IMR-90 (cell line): ENCODE data around the gene SUN1. TPM values are rescaled to one million over a fixed set of nuclear protein-coding genes. Genes with fewer than 3 reads are reported as not detected.

Experiments
- ATAC-seq: fragments of 200-7000 bp; cut with Tn5 transposase; 2 replicates; pipeline ENCODE4 v1.9.1; 2020; ENCODE audit warnings: low read depth, mild to moderate bottlenecking, moderate library complexity
- BruUV-seq: library from RNA; stranded (reverse); fragments of 400-500 nt; replicated peaks from 2 replicates; lab custom pipeline; 2021; lab: Mats Ljungman, UMichigan
- CTCF ChIA-PET: fragments of 300-600 bp; formaldehyde crosslinking; extraction: SDS; loops from one replicate; lab custom pipeline; 2021; ENCODE audit warnings: antibody characterized with exemption; lab: Yijun Ruan, JAX
- POLR2A ChIA-PET: fragments of 300-600 bp; sonication (Branson Sonifier 250); formaldehyde crosslinking; loops from one replicate; lab custom pipeline; 2022; ENCODE audit warnings: antibody characterized with exemption; ENCODE audit not compliant: unreplicated experiment; lab: Charles Lee
- DNase-seq: peaks from one replicate; pipeline ENCODE4 v3.0.0; 2013
- H2AFZ ChIP-seq: replicated peaks from 2 replicates; pipeline ENCODE3; 2013; ENCODE audit warnings: low read length, mild to moderate bottlenecking; ENCODE audit not compliant: poor library complexity
- H2AK5ac ChIP-seq: 2 replicates; pipeline ENCODE4 v1.6.1; 2013; ENCODE audit warnings: low read depth, low read length, inconsistent platforms
- H2AK9ac ChIP-seq: replicated peaks from 2 replicates; pipeline ENCODE3; 2013; ENCODE audit warnings: mild to moderate bottlenecking, low read depth, low read length, moderate library complexity; ENCODE audit not compliant: poor library complexity
- H2BK120ac ChIP-seq: 2 replicates; pipeline ENCODE4 v1.6.1; 2013; ENCODE audit warnings: low read depth, low read length, inconsistent platforms
- H2BK15ac ChIP-seq: 3 replicates; pipeline ENCODE4 v1.6.1; 2013; ENCODE audit warnings: low read depth, low read length, inconsistent platforms
- H2BK20ac ChIP-seq: 2 replicates; pipeline ENCODE4 v1.6.1; 2013; ENCODE audit warnings: low read depth, mild to moderate bottlenecking, inconsistent platforms, low read length, moderate library complexity
- H2BK5ac ChIP-seq: 2 replicates; pipeline ENCODE4 v1.6.1; 2013; ENCODE audit warnings: mild to moderate bottlenecking, low read depth, low read length, inconsistent platforms; ENCODE audit not compliant: poor library complexity, severe bottlenecking
- H3K14ac ChIP-seq: replicated peaks from 2 replicates; pipeline ENCODE4 v1.6.1; 2013; ENCODE audit warnings: low read depth, low read length, inconsistent platforms
- H3K18ac ChIP-seq: 2 replicates; pipeline ENCODE4 v1.6.1; 2013; ENCODE audit warnings: low read depth, low read length, control low read depth
- H3K23ac ChIP-seq: 2 replicates; pipeline ENCODE4 v1.6.1; 2013; ENCODE audit warnings: low read depth, low read length, inconsistent platforms
- H3K27ac ChIP-seq: 2 replicates; pipeline ENCODE4 v1.5.1; 2013; ENCODE audit warnings: mild to moderate bottlenecking, control low read depth, low read length; ENCODE audit not compliant: insufficient read depth
- H3K27me3 ChIP-seq: 2 replicates; pipeline ENCODE4 v1.6.1; 2013; ENCODE audit warnings: low read length; ENCODE audit not compliant: control insufficient read depth, insufficient read depth
- H3K36me3 ChIP-seq: 2 replicates; pipeline ENCODE4 v1.6.1; 2013; ENCODE audit warnings: low read length, mixed read lengths; ENCODE audit not compliant: control insufficient read depth, insufficient read depth
- H3K4ac ChIP-seq: 2 replicates; pipeline ENCODE4 v1.6.1; 2013; ENCODE audit warnings: low read depth, low read length, inconsistent platforms
- H3K4me1 ChIP-seq: 2 replicates; pipeline ENCODE4 v1.6.1; 2013; ENCODE audit warnings: low read length, mixed read lengths; ENCODE audit not compliant: control insufficient read depth, insufficient read depth
- H3K4me2 ChIP-seq: 2 replicates; pipeline ENCODE4 v1.6.1; 2013; ENCODE audit warnings: low read depth, mild to moderate bottlenecking, control low read depth, low read length, moderate library complexity
- H3K4me3 ChIP-seq: 2 replicates; pipeline ENCODE4 v1.5.1; 2013; ENCODE audit warnings: low read depth, mild to moderate bottlenecking, control low read depth, low read length, moderate library complexity; ENCODE audit not compliant: insufficient read depth
- H3K56ac ChIP-seq: 2 replicates; pipeline ENCODE4 v1.6.1; 2013; ENCODE audit warnings: low read length, inconsistent platforms; ENCODE audit not compliant: insufficient read depth; ENCODE audit errors: extremely low read depth
- H3K79me1 ChIP-seq, 2 experiments: 2 replicates each; pipeline ENCODE4 v1.6.1; 2013; ENCODE audit warnings: low read length in 2 of 2, inconsistent platforms in 1 of 2, low read depth in 1 of 2
- H3K9ac ChIP-seq: 2 replicates; pipeline ENCODE4 v1.6.1; 2013; ENCODE audit warnings: low read depth, low read length, control low read depth
- H3K9me1 ChIP-seq: 2 replicates; pipeline ENCODE4 v1.6.1; 2013; ENCODE audit warnings: low read length, inconsistent platforms; ENCODE audit not compliant: insufficient read depth
- H3K9me3 ChIP-seq: 2 replicates; pipeline ENCODE4 v1.6.1; 2013; ENCODE audit warnings: low read length; ENCODE audit not compliant: control insufficient read depth, insufficient read depth
- H4K20me1 ChIP-seq: 2 replicates; pipeline ENCODE4 v1.6.1; 2013; ENCODE audit warnings: low read length, inconsistent platforms; ENCODE audit not compliant: insufficient read depth
- H4K5ac ChIP-seq: 2 replicates; pipeline ENCODE4 v1.6.1; 2013; ENCODE audit warnings: mild to moderate bottlenecking, low read depth, low read length, control low read depth
- H4K8ac ChIP-seq, 2 experiments: 2 replicates each; pipeline ENCODE4 v1.6.1; 2013; ENCODE audit warnings: low read depth in 2 of 2, low read length in 2 of 2, control low read depth in 1 of 2, inconsistent platforms in 1 of 2
- H4K91ac ChIP-seq: 2 replicates; pipeline ENCODE4 v1.6.1; 2013; ENCODE audit warnings: low read depth, low read length, inconsistent platforms; ENCODE audit not compliant: insufficient read depth
- CHD1 ChIP-seq: IDR thresholded peaks from 2 replicates; pipeline ENCODE4 v1.6.1; 2012; ENCODE audit warnings: low read depth, low read length, improper control_type of control experiment
- CTCF ChIP-seq: conservative IDR thresholded peaks from 2 replicates; pipeline ENCODE4 v1.5.1; 2012; ENCODE audit warnings: mild to moderate bottlenecking, low read depth, low read length, improper control_type of control experiment
- ELK1 ChIP-seq: fragments of 150-350 bp; IDR thresholded peaks from 2 replicates; pipeline ENCODE4 v1.6.1; 2016; ENCODE audit warnings: low read depth, mild to moderate bottlenecking, low read length, moderate library complexity, borderline replicate concordance
- MAFK ChIP-seq: IDR thresholded peaks from 2 replicates; pipeline ENCODE4 v1.6.1; 2012; ENCODE audit warnings: low read depth, low read length, improper control_type of control experiment
- MAZ ChIP-seq: IDR thresholded peaks from 2 replicates; pipeline ENCODE4 v1.6.1; 2012; ENCODE audit warnings: low read depth, mild to moderate bottlenecking, low read length, improper control_type of control experiment, moderate library complexity, borderline replicate concordance
- MXI1 ChIP-seq: IDR thresholded peaks from 2 replicates; pipeline ENCODE4 v1.6.1; 2012; ENCODE audit warnings: low read depth, mild to moderate bottlenecking, low read length, moderate library complexity, borderline replicate concordance
- POLR2A ChIP-seq: IDR thresholded peaks from 2 replicates; pipeline ENCODE4 v1.6.1; 2012; ENCODE audit warnings: mild to moderate bottlenecking, low read depth, low read length
- RCOR1 ChIP-seq: IDR thresholded peaks from 2 replicates; pipeline ENCODE4 v1.6.1; 2012; ENCODE audit warnings: mild to moderate bottlenecking, low read length, improper control_type of control experiment; ENCODE audit not compliant: insufficient replicate concordance
- RFX5 ChIP-seq: IDR thresholded peaks from 2 replicates; pipeline ENCODE4 v1.8.0; 2012; ENCODE audit warnings: low read depth, mild to moderate bottlenecking, low read length, moderate library complexity
- SMC3 ChIP-seq: fragments of 150-350 bp; IDR thresholded peaks from 2 replicates; pipeline ENCODE4 v1.6.1; 2016; ENCODE audit warnings: low read depth, mild to moderate bottlenecking, antibody characterized with exemption, low read length, moderate library complexity
- WGBS, 2 experiments: methylation state at CpG; one replicate each; pipeline versions ENCODE4 v1.1.5 to v1.1.7; 2013; ENCODE audit warnings: missing lambda C conversion rate in 2 of 2; ENCODE audit not compliant: insufficient read length in 1 of 2; ENCODE audit errors: extremely low coverage in 2 of 2; 5-methylcytosine and 5-hydroxymethylcytosine counted together
- dilution Hi-C: fragments of 300-500 bp; cut with HindIII; formaldehyde crosslinking; loops from one replicate; pipeline ENCODE4 v1.14.3; 2018; ENCODE audit warnings: low sequenced_read_pairs; ENCODE audit not compliant: unreplicated experiment
- in situ Hi-C: fragments of 300-500 bp; cut with MboI; formaldehyde crosslinking; loops from 3 replicates; pipeline ENCODE4 v1.14.3; 2019; ENCODE audit warnings: low sequenced_read_pairs, inconsistent platforms, mixed read lengths
- intact Hi-C: fragments of 100-400 bp; cut with micrococcal nuclease; formaldehyde crosslinking; loops from 2 replicates; pipeline ENCODE4 v1.10.0; 2022
- polyA plus RNA-seq, 3 experiments: library from polyadenylated mRNA; depleted of rRNA; stranded (reverse); fragments of >200 nt; gene quantifications; 2 replicates each; pipeline ENCODE4 v1.2.3, GENCODE V29; 2012; ENCODE audit warnings: low replicate concordance in 1 of 3
- total RNA-seq: library from RNA; depleted of rRNA; stranded (reverse); fragments of >200 nt; gene quantifications from 2 replicates; pipeline ENCODE4 v1.2.3, GENCODE V29; 2012
- TF ChIP-seq, protein P1 (sequence below): fragments of 150-350 bp; IDR thresholded peaks from 2 replicates; pipeline ENCODE4 v1.6.1; 2017; ENCODE audit warnings: mild to moderate bottlenecking, antibody characterized with exemption, low read length, low read depth

Gene SUN1
- total and polyA plus RNA-seq, 2 of the 4 experiments (the other 2 are of a cell fraction): 113 to 239 TPM

- Histone ChIP-seq H2AFZ (no peak overlapping the region), H3K27me3 (no peaks in the 10 kb centered on the region), H3K27ac (no peak overlapping the region), H3K79me1 (no peaks in the 10 kb centered on the region), H3K4ac (no peak overlapping the region), H4K8ac (no peak overlapping the region), H4K5ac (no peak overlapping the region), H2BK120ac (no peak overlapping the region), H4K20me1 (no peaks in the 10 kb centered on the region), H2BK20ac (no peak overlapping the region), H3K4me3 (no peak overlapping the region), H2BK5ac (no peak overlapping the region), H3K9me3 (no peaks in the 10 kb centered on the region), H4K91ac (no peak overlapping the region), H3K56ac (no peak overlapping the region), H3K36me3 (no peaks in the 10 kb centered on the region), H3K23ac (no peak overlapping the region), H2AK9ac (no peak overlapping the region), H3K4me2 (no peak overlapping the region), H3K9me1 (no peaks in the 10 kb centered on the region), H2AK5ac (no peak overlapping the region), H3K4me1 (0 out of 2 replicates have a peak, but pooled peaks cover 1% of the 10 kb centered on the region), H3K18ac (no peak overlapping the region), H3K14ac (no peak overlapping the region), H3K9ac (no peak overlapping the region), H2BK15ac (no peak overlapping the region)
- no peak for DNase-seq
- ChIA-PET POLR2A (no interaction called here), CTCF (no interaction called here)
- TF ChIP-seq POLR2A (no peak), ELK1 (no peak), RFX5 (no peak), CTCF (no peak), MAFK (no peak), RCOR1 (no peak), MAZ (no peak), CHD1 (no peak), SMC3 (no peak), MXI1 (no peak)
- TF ChIP-seq, protein P1, sequence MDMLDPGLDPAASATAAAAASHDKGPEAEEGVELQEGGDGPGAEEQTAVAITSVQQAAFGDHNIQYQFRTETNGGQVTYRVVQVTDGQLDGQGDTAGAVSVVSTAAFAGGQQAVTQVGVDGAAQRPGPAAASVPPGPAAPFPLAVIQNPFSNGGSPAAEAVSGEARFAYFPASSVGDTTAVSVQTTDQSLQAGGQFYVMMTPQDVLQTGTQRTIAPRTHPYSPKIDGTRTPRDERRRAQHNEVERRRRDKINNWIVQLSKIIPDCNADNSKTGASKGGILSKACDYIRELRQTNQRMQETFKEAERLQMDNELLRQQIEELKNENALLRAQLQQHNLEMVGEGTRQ: no peak
- intact Hi-C loops: no loop called here
- dilution Hi-C loops: no loop called here
- no peak for ATAC-seq
- 57% methylated on average over 3 of the region's 31 CpGs; no CpG with 5 or more reads in 1 of the 2 experiments for WGBS, 2 experiments
- in situ Hi-C loops: no loop called here
- BruUV-seq: no TSS peak
Observed at GRCh38 chr7:913736-914520, 81.7 kb downstream of the SUN1 start.
